Measurements from ENCODE around the gene EPS8L3. TPM values are rescaled to one million over a fixed set of nuclear protein-coding genes. Genes with fewer than 3 reads are reported as not detected.

The EPS8L3 gene
- total and polyA plus RNA-seq, 7 donors: 1.1 to 212 (median 81.7) TPM; not detected in 2

DNA sequence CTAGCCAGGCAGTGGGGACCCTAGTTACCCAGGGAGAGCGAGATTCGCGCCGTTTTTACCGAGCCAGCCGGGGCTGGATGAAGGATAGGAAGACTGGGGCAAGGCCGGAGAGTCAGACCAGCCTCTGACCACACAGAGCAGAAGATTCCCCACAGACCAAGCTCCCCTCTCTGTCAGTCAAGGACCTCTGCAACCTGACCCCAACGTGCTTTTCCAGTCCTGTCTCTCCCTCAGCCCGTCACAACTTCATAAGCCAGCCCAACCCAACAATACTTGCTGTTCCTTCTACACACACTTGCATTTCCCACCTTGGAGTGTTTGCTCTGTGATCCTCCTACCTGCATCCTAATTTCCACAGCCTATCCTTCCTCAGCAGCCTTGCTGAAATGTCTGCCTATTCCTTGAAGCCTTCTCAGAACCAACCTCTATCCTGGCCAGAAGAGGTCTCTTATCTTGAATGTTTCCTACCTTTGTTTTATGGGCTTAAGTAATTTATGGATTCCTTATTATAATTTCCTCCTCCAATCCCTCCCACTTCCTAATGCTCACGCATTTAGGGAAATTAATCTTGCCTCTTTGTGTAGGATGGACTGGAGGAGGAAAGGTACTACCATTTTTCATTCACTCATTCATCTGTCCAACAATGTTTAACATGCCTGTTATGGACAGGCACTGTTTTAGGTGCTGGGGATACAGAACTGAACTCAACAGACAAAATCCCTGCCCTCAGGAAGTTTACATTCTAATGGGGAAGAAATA lies 22.9 kb downstream of the EPS8L3 start, which contains the start of gene GSTM3:
Gene GSTM3, minus strand, starts transcription at position 424 of the 759 bp plus-strand sequence. CDS start 751 bp downstream, outside the sequence.
- WGBS, 2 donors: 2 to 15% methylated on average over 10 of the region's 10 CpGs
- Histone ChIP-seq H3K9me3 (no peaks in the 10 kb centered on the region), H3K4me1 (peaks cover 0 to 20% (median 14%) of the 10 kb centered on the region in 4 donors), H3K36me3 (peaks cover 0 to 27% (median 7%) of the 10 kb centered on the region in 4 donors), H3K27ac (peak within 1 kb of the TSS; percentile 64 to 85 (median 82)), H3K27me3 (no peaks in the 10 kb centered on the region), H3K4me3 (peak within 1 kb of the TSS; percentile 56 to 79 (median 73))
- DNase-seq: no peak
- TF ChIP-seq POLR2A (IDR thresholded peaks at IDR 0.05) (no peak), EP300 (IDR thresholded peaks at IDR 0.05) (no peak), POLR2AphosphoS5 (IDR thresholded peaks at IDR 0.05) (no peak)
- TF ChIP-seq, protein P1, sequence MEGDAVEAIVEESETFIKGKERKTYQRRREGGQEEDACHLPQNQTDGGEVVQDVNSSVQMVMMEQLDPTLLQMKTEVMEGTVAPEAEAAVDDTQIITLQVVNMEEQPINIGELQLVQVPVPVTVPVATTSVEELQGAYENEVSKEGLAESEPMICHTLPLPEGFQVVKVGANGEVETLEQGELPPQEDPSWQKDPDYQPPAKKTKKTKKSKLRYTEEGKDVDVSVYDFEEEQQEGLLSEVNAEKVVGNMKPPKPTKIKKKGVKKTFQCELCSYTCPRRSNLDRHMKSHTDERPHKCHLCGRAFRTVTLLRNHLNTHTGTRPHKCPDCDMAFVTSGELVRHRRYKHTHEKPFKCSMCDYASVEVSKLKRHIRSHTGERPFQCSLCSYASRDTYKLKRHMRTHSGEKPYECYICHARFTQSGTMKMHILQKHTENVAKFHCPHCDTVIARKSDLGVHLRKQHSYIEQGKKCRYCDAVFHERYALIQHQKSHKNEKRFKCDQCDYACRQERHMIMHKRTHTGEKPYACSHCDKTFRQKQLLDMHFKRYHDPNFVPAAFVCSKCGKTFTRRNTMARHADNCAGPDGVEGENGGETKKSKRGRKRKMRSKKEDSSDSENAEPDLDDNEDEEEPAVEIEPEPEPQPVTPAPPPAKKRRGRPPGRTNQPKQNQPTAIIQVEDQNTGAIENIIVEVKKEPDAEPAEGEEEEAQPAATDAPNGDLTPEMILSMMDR (IDR thresholded peaks at IDR 0.05): no peak
- intact Hi-C loops (cut with DNase I): loop anchor here (5.0 kb wide), 1 partner anchor 73 kb away; the partner anchor contains the start of gene GSTM2

DNA sequence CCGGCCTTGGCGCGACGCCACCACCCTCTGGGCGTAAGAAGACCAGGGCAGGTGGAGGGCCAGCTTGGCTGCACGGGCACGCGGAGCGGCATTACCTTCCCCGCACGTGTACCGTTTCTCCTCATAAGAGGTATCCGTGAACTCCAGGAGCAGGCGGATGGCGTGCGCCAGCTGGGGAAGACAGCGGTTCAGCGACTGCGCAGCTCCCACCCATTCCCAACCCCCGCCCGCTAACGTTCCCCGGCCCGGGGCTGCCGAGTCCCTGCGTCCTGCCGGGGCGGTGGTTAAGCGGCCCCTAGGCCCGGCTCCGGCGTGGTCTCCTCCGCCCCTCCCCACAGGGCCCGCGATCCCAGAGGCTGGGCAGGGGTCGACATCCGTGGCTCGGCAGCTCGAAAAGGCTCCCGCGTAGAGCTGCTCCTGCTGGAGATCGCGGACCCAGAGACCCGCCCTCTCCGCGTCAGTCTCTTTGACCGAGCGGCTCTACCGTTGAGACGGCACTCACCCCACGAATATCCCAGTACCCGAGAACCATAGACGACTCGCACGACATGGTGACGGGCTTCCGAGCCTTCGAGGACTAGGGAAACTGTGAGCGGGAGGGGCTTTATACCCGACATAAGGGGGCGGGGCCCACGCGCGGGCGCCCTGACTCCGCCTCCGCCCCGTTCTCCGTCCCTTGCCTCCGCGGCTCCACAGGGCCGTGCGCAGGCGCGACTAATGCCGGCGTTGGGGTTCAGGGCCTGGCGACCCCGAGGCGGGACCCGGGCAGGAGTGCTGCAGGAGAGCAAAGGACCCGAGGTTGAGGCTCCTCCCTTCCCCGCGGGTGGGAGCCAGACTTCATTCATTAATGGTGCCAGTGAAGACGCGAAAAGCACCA lies 23.7 kb downstream of the EPS8L3 start:
- Histone ChIP-seq H3K36me3 (peaks cover 0 to 27% (median 7%) of the 10 kb centered on the region in 4 donors), H3K27ac (peak overlapping the region; percentile 64 to 85 (median 82)), H3K4me3 (peak overlapping the region; percentile 56 to 79 (median 73)), H3K9me3 (no peaks in the 10 kb centered on the region), H3K4me1 (peaks cover 0 to 20% (median 14%) of the 10 kb centered on the region in 4 donors), H3K27me3 (no peaks in the 10 kb centered on the region)
- TF ChIP-seq POLR2AphosphoS5 (IDR thresholded peaks at IDR 0.05) (peak; percentile 95 to 98 (median 96)), EP300 (IDR thresholded peaks at IDR 0.05) (no peak), POLR2A (IDR thresholded peaks at IDR 0.05) (peak; percentile 63 to 87)
- 1 to 3% methylated on average over 86 of the region's 86 CpGs for WGBS, 2 donors
- peak; percentile 90 for DNase-seq
- intact Hi-C loops (cut with DNase I): loop anchor here (5.0 kb wide), 2 partner anchors 53 to 73 kb away; partner anchors contain the start of genes GSTM1 and GSTM2

DNA sequence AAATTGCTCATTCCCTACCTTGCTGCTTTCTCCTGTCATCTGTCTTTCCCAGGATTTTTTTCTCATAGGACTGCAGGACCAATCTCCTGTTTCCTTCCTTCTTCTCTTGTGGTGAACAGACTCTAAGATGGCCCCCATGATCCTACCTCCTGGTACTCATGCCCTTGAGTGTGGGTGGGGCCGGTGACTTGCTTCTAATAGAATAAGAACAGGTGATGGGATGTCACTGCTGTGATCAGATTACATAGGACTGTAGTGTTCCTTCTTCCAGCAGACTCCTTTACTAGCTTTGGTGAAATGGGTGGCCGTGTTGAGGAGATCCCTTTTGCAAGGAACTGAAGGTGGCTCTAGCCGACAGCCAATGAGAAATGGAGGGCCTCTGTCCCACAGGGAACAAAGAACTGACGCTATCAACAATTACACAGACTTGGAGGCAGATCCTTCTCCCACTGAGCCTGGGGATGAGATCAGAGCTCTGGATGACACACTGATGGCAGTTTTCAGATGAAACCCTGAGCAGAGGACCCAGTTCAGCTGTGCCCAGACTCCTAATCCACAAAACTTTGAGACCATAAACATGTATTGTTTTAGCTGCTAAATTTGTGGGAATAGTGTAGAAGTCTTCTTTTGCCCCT lies 30.4 kb downstream of the EPS8L3 start:
- no peak for DNase-seq
- H3K36me3 ChIP-seq: peaks cover 0 to 26% (median 7%) of the 10 kb centered on the region in 4 donors
- no peaks in the 10 kb centered on the region for H3K9me3 ChIP-seq
- H3K27ac ChIP-seq: no peak overlapping the region
- H3K4me1 ChIP-seq: peaks cover 0 to under 1% (median 0%) of the 10 kb centered on the region in 4 donors
- TF ChIP-seq POLR2A (IDR thresholded peaks at IDR 0.05) (no peak), POLR2AphosphoS5 (IDR thresholded peaks at IDR 0.05) (no peak), EP300 (IDR thresholded peaks at IDR 0.05) (no peak)
- TF ChIP-seq, protein P1 (IDR thresholded peaks at IDR 0.05): no peak
- intact Hi-C loops (cut with DNase I): no loop called here
- 88 to 93% methylated on average over 4 of the region's 4 CpGs for WGBS, 2 donors
- no peak overlapping the region for H3K4me3 ChIP-seq
- no peaks in the 10 kb centered on the region for H3K27me3 ChIP-seq

DNA sequence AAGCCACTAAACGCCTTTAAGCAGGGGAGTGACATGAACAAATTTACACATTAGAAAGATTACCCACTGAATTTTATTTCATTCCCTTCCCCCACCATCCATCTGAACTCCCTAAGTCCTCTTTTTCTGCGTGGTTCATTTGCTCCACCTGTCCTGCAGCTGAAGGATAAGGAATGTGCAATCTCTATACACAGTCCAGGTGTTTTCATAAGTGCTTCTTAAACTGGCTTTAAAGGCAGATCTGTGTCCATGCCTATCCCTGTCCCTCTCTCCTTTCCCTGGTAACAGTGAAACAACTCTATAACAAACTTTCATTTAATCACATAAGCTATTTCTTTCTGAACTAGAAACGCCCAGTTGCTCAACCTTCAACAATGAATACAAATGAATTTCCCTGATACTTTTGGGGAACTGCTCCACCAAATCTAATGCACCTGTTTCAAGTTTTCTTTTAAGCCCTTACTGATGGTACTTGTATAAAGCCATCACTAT lies 31.3 kb downstream of the EPS8L3 start:
- WGBS, 2 donors: 14 to 58% methylated on average over 3 of the region's 3 CpGs
- TF ChIP-seq POLR2AphosphoS5 (IDR thresholded peaks at IDR 0.05) (no peak), POLR2A (IDR thresholded peaks at IDR 0.05) (no peak)
- no peak for DNase-seq
- Histone ChIP-seq H3K27ac (no peak overlapping the region), H3K36me3 (peaks cover 0 to 17% (median 6%) of the 10 kb centered on the region in 4 donors), H3K27me3 (no peaks in the 10 kb centered on the region), H3K9me3 (no peaks in the 10 kb centered on the region), H3K4me3 (no peak overlapping the region), H3K4me1 (no peaks in the 10 kb centered on the region)
- intact Hi-C loops (cut with DNase I): no loop called here

DNA sequence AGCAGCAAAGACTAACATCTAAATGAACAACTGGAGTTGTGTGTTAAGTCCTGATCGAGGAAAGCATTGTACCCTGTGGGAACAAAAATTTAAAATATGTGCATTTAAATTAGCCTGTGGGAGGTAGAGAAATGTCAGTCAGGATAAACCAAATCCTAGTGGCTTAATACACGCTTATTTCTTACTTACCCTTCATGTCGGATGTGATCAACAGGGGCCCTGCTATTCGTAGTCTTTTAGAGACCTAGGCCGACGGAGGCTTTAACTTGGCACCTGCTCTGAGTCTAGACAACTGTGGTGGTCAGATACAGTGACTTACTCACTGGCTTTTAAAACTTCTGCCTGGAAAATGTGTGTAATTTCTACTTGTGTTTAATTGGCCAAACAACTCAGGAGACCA lies 33.1 kb downstream of the EPS8L3 start:
- Histone ChIP-seq H3K4me1 (no peaks in the 10 kb centered on the region), H3K4me3 (no peak overlapping the region), H3K27me3 (no peaks in the 10 kb centered on the region), H3K27ac (no peak overlapping the region), H3K36me3 (no peaks in the 10 kb centered on the region), H3K9me3 (no peaks in the 10 kb centered on the region)
- 84 to 85% methylated on average over 6 of the region's 6 CpGs for WGBS, 2 donors
- TF ChIP-seq POLR2AphosphoS5 (IDR thresholded peaks at IDR 0.05) (no peak), EP300 (IDR thresholded peaks at IDR 0.05) (no peak), POLR2A (IDR thresholded peaks at IDR 0.05) (no peak)
- TF ChIP-seq, protein P1 (IDR thresholded peaks at IDR 0.05): no peak
- intact Hi-C loops (cut with DNase I): no loop called here
- DNase-seq: no peak

Measured in sigmoid colon (tissue), 7 donors.